HEK293 (cell line): ENCODE results near the gene FSTL4.

ENCODE experiments used
- CTCF ChIP-seq: fragments of 450-650 bp; formaldehyde crosslinking; IDR thresholded peaks from 2 replicates; pipeline ENCODE4 v1.5.1; 2016; ENCODE audit warnings: missing biosample characterization, missing genetic modification characterization
- PRDM10 ChIP-seq: fragments of 450-650 bp; formaldehyde crosslinking; IDR thresholded peaks from 2 replicates; pipeline ENCODE4 v1.5.1; 2016; ENCODE audit warnings: missing biosample characterization, missing genetic modification characterization
- YY1 ChIP-seq: fragments of 450-650 bp; formaldehyde crosslinking; IDR thresholded peaks from 2 replicates; pipeline ENCODE4 v1.5.1; 2018; ENCODE audit warnings: missing biosample characterization, missing genetic modification characterization
- ZFP41 ChIP-seq: fragments of 450-650 bp; formaldehyde crosslinking; IDR thresholded peaks from 2 replicates; pipeline ENCODE4 v1.5.1; 2016; ENCODE audit warnings: missing biosample characterization, missing genetic modification characterization, borderline replicate concordance
- ZNF510 ChIP-seq: fragments of 450-650 bp; formaldehyde crosslinking; IDR thresholded peaks from 2 replicates; pipeline ENCODE4 v1.5.1; 2018; ENCODE audit warnings: mild to moderate bottlenecking, missing genetic modification characterization, missing biosample characterization; ENCODE audit not compliant: insufficient replicate concordance
- ZNF513 ChIP-seq: fragments of 450-650 bp; IDR thresholded peaks from 2 replicates; pipeline ENCODE4 v1.5.1; 2018; ENCODE audit warnings: missing biosample characterization, missing genetic modification characterization
- ZNF555 ChIP-seq: fragments of 450-650 bp; formaldehyde crosslinking; conservative IDR thresholded peaks from 2 replicates; pipeline ENCODE4 v1.5.1; 2017; ENCODE audit warnings: missing biosample characterization, mild to moderate bottlenecking, missing genetic modification characterization, inconsistent platforms
- ZNF561 ChIP-seq: fragments of 450-650 bp; IDR thresholded peaks from 2 replicates; pipeline ENCODE4 v1.5.1; 2018; ENCODE audit warnings: missing biosample characterization, missing genetic modification characterization, borderline replicate concordance
- ZSCAN5A ChIP-seq: fragments of 450-650 bp; formaldehyde crosslinking; IDR thresholded peaks from 2 replicates; pipeline ENCODE4 v1.5.1; 2016; ENCODE audit warnings: missing biosample characterization, missing genetic modification characterization
- TF ChIP-seq, protein P1 (sequence below): fragments of 450-650 bp; formaldehyde crosslinking; IDR thresholded peaks from 2 replicates; pipeline ENCODE4 v1.5.1; 2016; ENCODE audit warnings: missing biosample characterization, missing genetic modification characterization, low read depth
- TF ChIP-seq, protein P2 (sequence below): fragments of 450-650 bp; formaldehyde crosslinking; IDR thresholded peaks from 2 replicates; pipeline ENCODE4 v1.5.1; 2016; ENCODE audit warnings: missing biosample characterization, missing genetic modification characterization

GRCh38 chr5:133222040-133222439 is 390.3 kb downstream of the FSTL4 start:
- TF ChIP-seq ZFP41 (tag by site-specific recombination) (no peak), ZNF561 (no peak), ZNF510 (tag by site-specific recombination) (no peak), PRDM10 (tag by site-specific recombination) (no peak), CTCF (tag by site-specific recombination) (no peak), ZNF555 (no peak), ZNF513 (tag by site-specific recombination) (no peak), ZSCAN5A (tag by site-specific recombination) (no peak), YY1 (no peak)
- TF ChIP-seq, protein P1, sequence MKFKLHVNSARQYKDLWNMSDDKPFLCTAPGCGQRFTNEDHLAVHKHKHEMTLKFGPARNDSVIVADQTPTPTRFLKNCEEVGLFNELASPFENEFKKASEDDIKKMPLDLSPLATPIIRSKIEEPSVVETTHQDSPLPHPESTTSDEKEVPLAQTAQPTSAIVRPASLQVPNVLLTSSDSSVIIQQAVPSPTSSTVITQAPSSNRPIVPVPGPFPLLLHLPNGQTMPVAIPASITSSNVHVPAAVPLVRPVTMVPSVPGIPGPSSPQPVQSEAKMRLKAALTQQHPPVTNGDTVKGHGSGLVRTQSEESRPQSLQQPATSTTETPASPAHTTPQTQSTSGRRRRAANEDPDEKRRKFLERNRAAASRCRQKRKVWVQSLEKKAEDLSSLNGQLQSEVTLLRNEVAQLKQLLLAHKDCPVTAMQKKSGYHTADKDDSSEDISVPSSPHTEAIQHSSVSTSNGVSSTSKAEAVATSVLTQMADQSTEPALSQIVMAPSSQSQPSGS (tag by site-specific recombination), result no peak
- TF ChIP-seq, protein P2, sequence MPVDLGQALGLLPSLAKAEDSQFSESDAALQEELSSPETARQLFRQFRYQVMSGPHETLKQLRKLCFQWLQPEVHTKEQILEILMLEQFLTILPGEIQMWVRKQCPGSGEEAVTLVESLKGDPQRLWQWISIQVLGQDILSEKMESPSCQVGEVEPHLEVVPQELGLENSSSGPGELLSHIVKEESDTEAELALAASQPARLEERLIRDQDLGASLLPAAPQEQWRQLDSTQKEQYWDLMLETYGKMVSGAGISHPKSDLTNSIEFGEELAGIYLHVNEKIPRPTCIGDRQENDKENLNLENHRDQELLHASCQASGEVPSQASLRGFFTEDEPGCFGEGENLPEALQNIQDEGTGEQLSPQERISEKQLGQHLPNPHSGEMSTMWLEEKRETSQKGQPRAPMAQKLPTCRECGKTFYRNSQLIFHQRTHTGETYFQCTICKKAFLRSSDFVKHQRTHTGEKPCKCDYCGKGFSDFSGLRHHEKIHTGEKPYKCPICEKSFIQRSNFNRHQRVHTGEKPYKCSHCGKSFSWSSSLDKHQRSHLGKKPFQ, result no peak
